Stomach (tissue), 4 donors: ENCODE measurements around the gene RICTOR.

Experiments used
- EP300 ChIP-seq: sonication (generic); formaldehyde crosslinking; IDR thresholded peaks from one replicate; pipeline ENCODE4 v1.6.1; 2017; ENCODE audit warnings: antibody characterized with exemption
- POLR2A ChIP-seq, 4 donors: fragments of 450-650 bp; IDR thresholded peaks; one replicate each; pipeline ENCODE4 v1.6.1; 2016; ENCODE audit warnings: antibody characterized with exemption in 4 of 4, control low read depth in 2 of 4, mild to moderate bottlenecking in 1 of 4, moderate library complexity in 1 of 4
- POLR2AphosphoS5 ChIP-seq, 3 donors: sonication (generic); formaldehyde crosslinking; IDR thresholded peaks; one replicate each; pipeline ENCODE4 v1.6.1; 2016; ENCODE audit warnings: antibody characterized with exemption in 3 of 3
- TF ChIP-seq, protein P1 (sequence below), 7 experiments: fragments of 450-650 bp in 4 of 7; fragments of 200-600 bp in 3 of 7; sonication (generic) in 3 of 7; IDR thresholded peaks; one replicate each; pipeline ENCODE4 v1.5.1; 2016 to 2019; ENCODE audit warnings: antibody characterized with exemption in 7 of 7, control low read depth in 2 of 7, mild to moderate bottlenecking in 1 of 7

DNA sequence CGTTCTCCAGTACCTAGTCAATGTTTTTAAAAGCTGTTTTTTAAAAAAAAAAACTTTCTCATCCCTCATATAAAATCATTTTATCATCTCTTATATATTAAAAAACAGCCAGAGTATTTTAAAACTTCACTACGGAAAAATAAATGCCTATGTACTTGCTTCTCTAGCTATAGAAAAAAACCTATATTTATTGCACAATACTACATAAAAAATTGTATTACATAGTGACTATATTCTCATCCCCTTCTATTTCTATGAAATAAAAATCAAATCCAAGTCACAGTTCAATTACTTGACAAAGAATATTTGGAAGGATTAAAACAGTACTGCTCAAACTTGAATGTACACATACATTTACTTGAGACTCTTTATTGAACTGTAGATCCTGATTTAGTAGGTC is 56.7 kb downstream of the RICTOR start:
- TF ChIP-seq, protein P1, sequence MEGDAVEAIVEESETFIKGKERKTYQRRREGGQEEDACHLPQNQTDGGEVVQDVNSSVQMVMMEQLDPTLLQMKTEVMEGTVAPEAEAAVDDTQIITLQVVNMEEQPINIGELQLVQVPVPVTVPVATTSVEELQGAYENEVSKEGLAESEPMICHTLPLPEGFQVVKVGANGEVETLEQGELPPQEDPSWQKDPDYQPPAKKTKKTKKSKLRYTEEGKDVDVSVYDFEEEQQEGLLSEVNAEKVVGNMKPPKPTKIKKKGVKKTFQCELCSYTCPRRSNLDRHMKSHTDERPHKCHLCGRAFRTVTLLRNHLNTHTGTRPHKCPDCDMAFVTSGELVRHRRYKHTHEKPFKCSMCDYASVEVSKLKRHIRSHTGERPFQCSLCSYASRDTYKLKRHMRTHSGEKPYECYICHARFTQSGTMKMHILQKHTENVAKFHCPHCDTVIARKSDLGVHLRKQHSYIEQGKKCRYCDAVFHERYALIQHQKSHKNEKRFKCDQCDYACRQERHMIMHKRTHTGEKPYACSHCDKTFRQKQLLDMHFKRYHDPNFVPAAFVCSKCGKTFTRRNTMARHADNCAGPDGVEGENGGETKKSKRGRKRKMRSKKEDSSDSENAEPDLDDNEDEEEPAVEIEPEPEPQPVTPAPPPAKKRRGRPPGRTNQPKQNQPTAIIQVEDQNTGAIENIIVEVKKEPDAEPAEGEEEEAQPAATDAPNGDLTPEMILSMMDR (IDR thresholded peaks at IDR 0.05): no peak
- no peak for TF ChIP-seq POLR2AphosphoS5 (IDR thresholded peaks at IDR 0.05)
- no peak for TF ChIP-seq POLR2A (IDR thresholded peaks at IDR 0.05)
- no peak for TF ChIP-seq EP300
